ENCODE measurements around the gene INSYN2B.

Gene INSYN2B

GRCh38 chr5:169942181-169942580 lies 38.1 kb downstream of the INSYN2B start:
- no peak for DNase-seq
- in situ Hi-C loops (cut with HindIII; ENCODE audit: low pct_ligation_motif_present, low pct_unique_long_range_greater_than_20kb, low sequenced_read_pairs): no loop called here

- in situ Hi-C loops (cut with HindIII; ENCODE audit: low pct_ligation_motif_present, low pct_unique_long_range_greater_than_20kb, low sequenced_read_pairs): no loop called here
- no peak for DNase-seq
These were observed 38.8 kb downstream of the INSYN2B start for GRCh38 chr5:169941542-169941941.

DNA sequence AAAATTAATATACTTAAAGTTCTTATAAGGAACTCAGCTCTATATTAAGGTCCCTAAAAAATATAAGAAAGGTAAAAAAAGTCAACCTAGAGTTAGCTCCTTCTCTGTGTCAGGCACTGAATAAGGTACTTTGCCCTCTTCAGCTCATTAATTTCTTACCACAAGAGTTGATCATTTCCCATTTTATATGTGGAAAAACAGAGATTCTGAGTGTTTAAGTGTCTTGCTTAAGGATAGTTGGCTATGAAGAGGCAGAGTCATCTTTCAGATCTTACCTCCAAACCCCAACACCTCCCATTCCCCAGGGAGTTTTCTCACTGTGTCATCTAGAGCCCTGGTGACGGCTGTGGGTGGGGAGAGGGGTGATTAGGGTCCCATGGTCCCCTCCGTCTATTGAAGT lies 40.6 kb downstream of the INSYN2B start:
- DNase-seq: peak; percentile 54
- in situ Hi-C loops (cut with HindIII; ENCODE audit: low pct_ligation_motif_present, low pct_unique_long_range_greater_than_20kb, low sequenced_read_pairs): no loop called here

DNA sequence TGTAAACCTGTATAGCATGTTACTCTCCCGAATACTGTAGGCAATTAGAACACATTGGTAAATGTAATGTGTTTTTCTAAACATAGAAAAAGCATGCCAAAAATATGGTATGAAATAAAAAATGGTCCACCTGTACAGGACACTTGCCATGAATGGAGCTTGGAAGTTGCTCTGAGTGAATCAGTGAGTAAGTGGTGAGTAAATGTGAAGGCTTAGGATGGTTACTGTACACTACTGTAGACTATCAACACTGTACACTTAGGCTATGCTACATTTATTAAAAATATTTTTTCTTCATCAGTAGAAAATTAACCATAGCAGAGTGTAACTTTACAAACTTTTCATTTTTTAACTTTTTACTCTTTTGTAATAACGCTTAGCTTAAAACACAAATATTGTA lies 41.9 kb downstream of the INSYN2B start:
- DNase-seq: no peak
- in situ Hi-C loops (cut with HindIII; ENCODE audit: low pct_ligation_motif_present, low pct_unique_long_range_greater_than_20kb, low sequenced_read_pairs): no loop called here

- no peak for DNase-seq
- in situ Hi-C loops (cut with HindIII; ENCODE audit: low pct_ligation_motif_present, low pct_unique_long_range_greater_than_20kb, low sequenced_read_pairs): no loop called here
These were observed 44.5 kb downstream of the INSYN2B start for GRCh38 chr5:169935762-169936161.

DNA sequence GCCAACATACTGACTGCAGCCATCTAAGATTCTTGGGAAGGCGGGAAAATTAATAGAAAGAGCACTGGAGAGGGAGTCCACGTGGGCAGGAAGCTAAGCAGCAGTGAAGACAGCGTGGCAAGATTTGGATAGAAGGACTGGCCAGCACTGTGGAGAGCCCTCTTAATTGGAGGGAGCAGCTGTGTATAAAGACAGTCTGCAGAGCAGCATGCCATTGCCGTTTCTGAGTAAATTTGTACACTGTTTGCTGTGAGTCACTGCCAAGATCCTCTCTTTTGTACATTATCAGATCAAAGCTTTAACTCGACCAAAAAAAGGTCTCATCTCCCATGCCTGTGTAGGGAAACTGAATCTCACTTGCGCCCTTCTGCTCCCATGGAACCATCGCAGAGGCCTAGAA lies 45.3 kb downstream of the INSYN2B start:
- in situ Hi-C loops (cut with HindIII; ENCODE audit: low pct_ligation_motif_present, low pct_unique_long_range_greater_than_20kb, low sequenced_read_pairs): no loop called here
- DNase-seq: no peak

DNA sequence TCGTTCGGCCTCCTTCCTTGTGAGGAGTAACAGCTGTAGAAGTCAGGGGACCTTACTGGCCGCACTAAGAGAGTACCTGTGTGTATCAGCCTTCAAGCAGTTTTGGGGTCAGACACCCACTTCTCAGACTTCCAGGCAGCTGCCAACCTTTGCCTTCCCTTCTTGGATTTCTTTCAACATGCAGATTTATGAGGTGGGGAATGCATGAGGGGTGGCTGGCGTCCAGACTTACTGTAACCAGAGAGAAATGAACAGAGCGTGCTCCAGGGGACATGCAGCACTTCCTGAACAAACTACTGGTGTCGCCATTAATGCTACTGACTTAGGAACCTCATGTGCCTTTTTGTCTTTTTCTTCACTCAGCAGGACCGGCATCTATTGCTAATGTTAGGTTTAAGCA lies 46.7 kb downstream of the INSYN2B start:
- in situ Hi-C loops (cut with HindIII; ENCODE audit: low pct_ligation_motif_present, low pct_unique_long_range_greater_than_20kb, low sequenced_read_pairs): no loop called here

GRCh38 chr5:169933127-169933526 lies 47.2 kb downstream of the INSYN2B start:
- in situ Hi-C loops (cut with HindIII; ENCODE audit: low pct_ligation_motif_present, low pct_unique_long_range_greater_than_20kb, low sequenced_read_pairs): no loop called here

More for the DNA sequence above, 46.7 kb downstream of the INSYN2B start:
- no peak for DNase-seq

DNA sequence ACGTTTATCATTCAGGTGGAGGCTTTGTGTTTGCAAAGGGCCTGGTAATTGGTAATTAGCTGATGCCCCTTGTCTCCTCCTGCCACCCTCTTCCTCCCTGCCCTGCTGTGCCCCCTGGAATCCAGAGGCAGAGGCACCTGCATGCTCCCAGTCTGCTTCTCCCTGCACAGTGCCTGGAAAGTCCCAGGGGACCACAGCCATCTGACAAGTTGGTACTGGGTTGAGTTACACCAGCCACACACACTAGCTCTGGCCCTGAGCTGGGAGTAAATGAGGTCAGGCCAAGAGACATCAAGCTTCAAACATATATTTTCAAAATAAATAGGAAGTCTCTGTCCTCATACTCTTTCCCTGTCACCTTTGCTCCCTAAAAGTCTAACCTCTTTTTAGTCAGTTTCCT lies 56.3 kb downstream of the INSYN2B start:
- in situ Hi-C loops (cut with HindIII; ENCODE audit: low pct_ligation_motif_present, low pct_unique_long_range_greater_than_20kb, low sequenced_read_pairs): no loop called here

More at GRCh38 chr5:169933127-169933526, 47.2 kb downstream of the INSYN2B start:
- no peak for DNase-seq

DNA sequence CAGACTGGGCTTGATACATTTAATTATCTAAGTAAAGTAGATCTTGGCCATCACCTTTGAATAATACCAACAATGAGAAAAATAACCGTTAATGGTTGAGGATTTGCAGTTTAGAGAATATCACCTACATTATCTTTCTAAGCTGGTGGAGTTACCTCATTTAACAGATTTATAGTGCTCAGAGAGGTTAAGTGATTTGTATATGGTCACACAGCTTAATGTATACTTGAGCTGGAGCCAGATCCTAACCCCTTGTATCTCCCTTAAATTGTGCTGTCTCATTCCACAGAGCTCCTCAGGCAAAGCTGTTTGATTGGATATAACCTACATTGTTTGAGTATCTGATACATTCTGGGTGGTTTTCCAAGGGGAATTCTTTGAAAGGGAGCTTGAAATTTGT lies 57.8 kb downstream of the INSYN2B start:
- in situ Hi-C loops (cut with HindIII; ENCODE audit: low pct_ligation_motif_present, low pct_unique_long_range_greater_than_20kb, low sequenced_read_pairs): no loop called here
- DNase-seq: no peak

More for the DNA sequence above, 56.3 kb downstream of the INSYN2B start:
- no peak for DNase-seq

GRCh38 chr5:169921949-169922348 lies 58.3 kb downstream of the INSYN2B start:
- in situ Hi-C loops (cut with HindIII; ENCODE audit: low pct_ligation_motif_present, low pct_unique_long_range_greater_than_20kb, low sequenced_read_pairs): no loop called here
- DNase-seq: no peak

- in situ Hi-C loops (cut with HindIII; ENCODE audit: low pct_ligation_motif_present, low pct_unique_long_range_greater_than_20kb, low sequenced_read_pairs): no loop called here
- DNase-seq: no peak
These were observed 58.9 kb downstream of the INSYN2B start for GRCh38 chr5:169921384-169921783.

DNA sequence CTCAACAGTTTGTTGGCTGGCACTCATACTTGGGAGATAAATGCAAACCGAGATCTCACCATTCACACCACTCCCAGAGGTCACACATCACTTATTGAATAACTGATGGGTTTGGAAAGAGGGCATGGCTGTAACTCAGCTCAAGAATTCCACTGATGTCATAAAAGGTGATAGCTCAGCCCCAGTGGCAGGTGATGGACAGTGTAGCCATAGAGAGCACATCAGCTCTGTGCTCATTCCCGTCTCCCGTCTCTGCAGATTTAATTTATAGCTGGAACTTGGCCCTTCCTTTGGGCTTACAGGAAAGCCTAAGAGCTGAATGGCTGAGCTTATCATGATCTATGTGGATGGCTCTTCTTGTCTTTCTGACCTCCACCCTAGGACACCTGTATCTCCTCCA lies 59.8 kb downstream of the INSYN2B start:
- DNase-seq: no peak
- in situ Hi-C loops (cut with HindIII; ENCODE audit: low pct_ligation_motif_present, low pct_unique_long_range_greater_than_20kb, low sequenced_read_pairs): no loop called here

GRCh38 chr5:169918228-169918627 lies 62.1 kb downstream of the INSYN2B start:
- in situ Hi-C loops (cut with HindIII; ENCODE audit: low pct_ligation_motif_present, low pct_unique_long_range_greater_than_20kb, low sequenced_read_pairs): no loop called here
- DNase-seq: no peak

DNA sequence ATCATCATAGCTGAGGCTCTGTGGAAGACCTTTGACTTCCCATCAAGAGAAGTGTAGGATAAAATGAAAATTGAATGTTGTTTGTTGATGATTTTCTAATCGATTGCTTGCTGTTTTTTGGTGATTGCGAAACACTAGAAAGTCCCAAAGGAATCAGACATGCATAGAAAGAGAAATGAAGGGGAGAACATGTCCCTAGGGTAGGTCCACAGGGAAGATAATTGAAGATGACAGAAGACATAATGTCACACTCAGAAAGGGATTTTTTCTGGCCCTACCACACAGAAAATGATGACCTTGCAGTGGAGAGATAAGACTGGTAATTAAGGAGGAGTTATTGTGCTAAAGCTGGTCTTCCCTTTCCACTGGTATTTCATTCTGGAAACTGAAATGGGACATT lies 62.8 kb downstream of the INSYN2B start:
- in situ Hi-C loops (cut with HindIII; ENCODE audit: low pct_ligation_motif_present, low pct_unique_long_range_greater_than_20kb, low sequenced_read_pairs): no loop called here
- DNase-seq: no peak

- peak; percentile 20 for DNase-seq
- in situ Hi-C loops (cut with HindIII; ENCODE audit: low pct_ligation_motif_present, low pct_unique_long_range_greater_than_20kb, low sequenced_read_pairs): no loop called here
These were observed 65.5 kb downstream of the INSYN2B start for GRCh38 chr5:169914766-169915165.

- no peak for DNase-seq
These were observed 66.8 kb downstream of the INSYN2B start for GRCh38 chr5:169913479-169913878.

GRCh38 chr5:169911448-169912212 lies 68.7 kb downstream of the INSYN2B start:
- in situ Hi-C loops (cut with HindIII; ENCODE audit: low pct_ligation_motif_present, low pct_unique_long_range_greater_than_20kb, low sequenced_read_pairs): no loop called here
- DNase-seq: no peak

More at GRCh38 chr5:169913479-169913878, 66.8 kb downstream of the INSYN2B start:
- in situ Hi-C loops (cut with HindIII; ENCODE audit: low pct_ligation_motif_present, low pct_unique_long_range_greater_than_20kb, low sequenced_read_pairs): no loop called here

DNA sequence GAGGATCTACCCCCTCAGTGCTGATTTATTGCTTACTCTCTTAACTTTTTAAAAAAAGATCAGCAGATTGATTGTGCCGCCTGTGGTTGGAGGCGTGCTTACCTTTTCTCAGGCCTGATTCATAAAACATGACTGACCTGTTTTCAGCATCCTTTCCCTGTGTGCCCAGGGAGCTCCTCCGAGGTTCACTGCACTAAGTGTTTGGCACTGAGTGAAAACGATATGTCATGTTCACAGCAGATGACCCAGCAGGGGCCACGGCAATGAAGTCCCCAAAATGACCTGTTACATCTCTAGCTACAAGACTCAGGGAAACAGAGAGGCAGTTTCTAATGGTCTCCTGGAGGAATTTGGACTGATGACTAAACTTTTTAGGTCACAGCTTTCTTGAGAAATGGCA lies 69.9 kb downstream of the INSYN2B start:
- in situ Hi-C loops (cut with HindIII; ENCODE audit: low pct_ligation_motif_present, low pct_unique_long_range_greater_than_20kb, low sequenced_read_pairs): no loop called here
- DNase-seq: no peak

DNA sequence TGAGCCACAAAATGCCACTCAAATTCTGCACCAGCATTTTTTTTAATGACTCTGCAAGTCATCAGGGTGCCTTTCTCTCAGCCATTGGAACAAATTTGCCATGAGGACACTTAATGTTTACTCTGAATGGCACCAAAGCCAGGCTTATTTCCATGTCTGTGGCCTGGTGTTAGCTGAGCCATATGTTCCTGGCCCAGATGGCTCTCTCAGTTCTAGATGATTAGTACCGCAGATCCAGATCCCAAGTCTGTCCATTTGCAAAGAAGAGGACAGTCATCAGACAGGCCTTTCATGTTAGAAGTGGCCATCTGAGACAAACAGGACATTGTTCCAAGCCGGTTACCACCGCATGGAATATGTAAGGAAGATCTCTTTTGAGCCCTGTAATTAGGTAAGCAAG lies 70.3 kb downstream of the INSYN2B start:
- DNase-seq: no peak
- in situ Hi-C loops (cut with HindIII; ENCODE audit: low pct_ligation_motif_present, low pct_unique_long_range_greater_than_20kb, low sequenced_read_pairs): no loop called here

Measured in ACHN (cell line).